Stimulated activated CD8-positive, alpha-beta memory T cell treated with anti-CD3 and anti-CD28 coated beads, Interleukin-15, amount 100 ng/mL, for 4 hours (primary cell): Measurements from ENCODE around the gene PIK3R3.
"Not testable (repeated sequence)": the region's sequence is repeated elsewhere in the genome, so short reads cannot be mapped to it uniquely, and the experiment has no call there.

Experiments
- DNase-seq, 2 donors: peaks; one replicate each; pipeline ENCODE4 v3.0.0-alpha.2; 2020; ENCODE audit warnings: low read depth in 2 of 2

Gene PIK3R3

DNA sequence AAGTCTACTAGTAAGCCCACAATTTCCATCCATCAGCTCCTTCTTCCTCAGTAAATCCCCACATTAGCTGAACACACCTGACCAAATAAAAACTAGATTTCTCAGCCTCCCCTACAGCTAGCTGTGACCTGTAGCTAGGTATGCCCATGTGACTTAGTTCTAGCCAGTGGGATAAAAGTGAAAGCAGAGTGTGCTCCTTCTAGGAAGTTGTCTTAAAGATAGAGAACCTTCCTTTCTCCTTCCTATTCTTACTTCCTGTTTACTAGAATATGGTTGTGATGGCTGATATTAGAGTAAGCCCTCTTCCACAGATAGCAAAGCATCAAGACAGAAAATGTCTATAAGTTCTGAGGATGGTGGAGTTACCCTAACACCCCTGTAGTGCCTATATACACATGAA lies 67.0 kb downstream of the PIK3R3 start:
- DNase-seq = no peak

DNA sequence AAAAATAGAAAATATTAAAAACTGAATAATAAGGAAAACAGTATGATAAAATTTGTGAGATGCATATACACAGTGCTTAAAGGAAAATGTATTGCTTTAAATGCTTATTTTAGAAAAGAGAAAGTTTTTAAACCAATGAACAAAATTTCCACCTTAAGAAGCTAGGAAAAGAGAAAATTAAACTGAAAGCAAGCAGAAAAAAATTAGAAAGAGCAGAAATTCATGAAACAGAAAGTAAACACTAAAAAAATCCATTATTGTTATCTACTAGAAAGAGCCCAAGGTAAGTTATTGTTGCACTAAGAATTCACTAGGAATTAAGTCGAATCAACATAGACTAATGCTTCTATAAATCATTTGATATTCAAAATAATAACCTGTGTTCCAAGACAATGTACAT lies 67.7 kb downstream of the PIK3R3 start:
- DNase-seq = no peak

DNA sequence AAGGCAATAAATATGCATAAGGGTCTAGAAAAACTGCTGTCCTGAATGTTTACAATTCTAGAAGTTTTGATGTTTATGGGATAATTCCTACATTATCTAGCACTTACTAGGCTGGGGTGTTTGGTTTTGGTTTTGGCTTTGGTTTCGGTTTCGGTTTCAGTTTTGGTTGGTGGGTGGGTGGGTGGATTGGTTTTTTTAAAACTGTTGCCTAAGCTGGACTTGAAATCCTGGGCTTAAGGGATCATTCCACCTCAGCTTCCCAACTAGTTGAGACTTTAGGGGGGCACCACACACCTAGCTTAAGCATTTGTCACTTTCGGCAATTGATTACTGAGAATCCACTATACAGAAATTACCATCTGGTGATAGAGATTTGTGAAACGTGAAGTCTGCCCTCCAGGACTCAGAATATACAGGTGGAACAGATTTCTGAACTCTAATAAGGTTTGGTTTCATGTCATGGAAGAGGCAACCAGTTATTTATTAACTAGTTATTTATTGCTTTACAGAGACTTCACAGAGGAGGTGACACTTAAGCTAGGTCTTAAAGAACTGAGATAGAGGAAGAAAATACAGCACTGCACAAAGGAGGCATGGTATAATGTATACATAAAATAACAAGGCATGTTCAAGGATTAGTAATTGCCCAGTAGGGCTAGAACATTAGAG lies 69.6 kb downstream of the PIK3R3 start:
- peak in 1 of 2 donors; percentile 27 for DNase-seq

DNA sequence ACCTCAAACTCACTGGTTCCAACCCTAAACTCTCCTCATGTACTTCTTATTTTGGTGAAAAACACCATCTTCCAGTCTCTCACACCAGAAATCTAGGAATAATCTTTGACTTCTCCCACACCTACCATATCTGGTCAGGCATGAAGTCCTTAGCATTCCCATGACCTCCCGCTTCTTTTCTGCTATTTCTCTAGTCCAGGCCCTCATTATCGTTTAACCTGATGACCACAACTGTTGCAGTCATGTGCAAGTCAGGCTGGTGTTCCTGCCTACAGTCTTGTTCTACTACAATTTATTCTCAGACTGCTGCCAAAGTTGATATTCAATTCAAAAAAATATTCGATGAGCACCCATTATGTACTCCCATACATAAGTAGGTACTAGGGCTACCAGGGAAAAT lies 71.3 kb downstream of the PIK3R3 start:
- DNase-seq = no peak

DNA sequence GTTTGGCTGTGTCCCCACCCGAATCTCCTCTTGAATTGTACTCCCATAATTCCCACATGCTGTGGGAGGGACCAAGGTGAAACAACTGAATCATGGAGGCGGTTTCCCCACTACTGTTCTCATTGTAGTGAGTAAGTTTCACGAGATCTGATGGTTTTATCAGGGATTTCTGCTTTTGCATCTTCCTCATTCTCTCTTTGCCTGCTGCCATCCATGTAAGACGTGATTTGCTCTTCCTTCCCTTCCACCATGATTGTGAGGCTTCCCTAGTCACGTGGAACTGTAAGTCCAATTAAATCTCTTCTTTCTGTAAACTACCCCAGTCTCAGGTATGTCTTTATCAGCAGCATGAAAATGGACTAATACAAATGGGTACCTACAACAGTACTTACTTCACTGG lies 73.5 kb downstream of the PIK3R3 start:
- DNase-seq = no peak

DNA sequence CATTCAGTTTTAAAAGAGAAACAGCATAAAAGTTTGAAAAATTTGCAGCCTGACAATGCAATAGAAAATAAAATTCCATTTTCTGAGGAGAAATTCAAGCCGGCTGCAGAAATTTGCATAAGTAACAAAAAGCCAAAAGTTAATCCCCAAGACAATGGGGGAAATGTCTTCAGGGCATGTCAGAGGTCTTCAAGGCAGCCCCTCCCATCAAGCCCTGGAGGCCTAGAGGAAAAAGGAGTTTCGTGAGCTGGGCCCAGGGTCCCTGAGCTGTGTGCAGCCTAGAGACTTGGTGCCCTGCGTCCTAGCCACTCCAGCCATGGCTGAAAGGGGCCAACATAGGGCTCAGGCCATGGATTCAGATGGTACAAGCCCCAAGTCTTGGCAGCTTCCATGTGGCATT lies 74.6 kb downstream of the PIK3R3 start:
- DNase-seq = no peak

DNA sequence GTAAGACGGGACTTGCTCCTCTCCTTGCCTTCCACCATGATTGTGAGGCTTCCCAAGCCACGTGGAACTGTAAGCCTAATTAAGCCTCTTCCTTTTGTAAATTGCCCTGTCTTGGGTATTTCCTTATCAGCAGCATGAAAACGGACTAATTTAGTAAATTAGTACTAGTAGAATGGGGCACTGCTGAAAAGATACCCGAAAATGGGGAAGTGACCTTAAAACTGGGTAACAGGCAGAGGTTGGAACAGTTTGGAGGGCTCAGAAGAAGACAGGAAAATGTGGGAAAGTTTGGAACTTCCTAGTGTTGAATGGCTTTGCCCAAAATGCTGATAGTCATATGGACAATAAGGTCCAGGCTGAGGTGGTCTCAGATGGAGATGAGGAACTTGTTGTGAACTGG lies 75.2 kb downstream of the PIK3R3 start:
- not testable (repeated sequence) for DNase-seq

DNA sequence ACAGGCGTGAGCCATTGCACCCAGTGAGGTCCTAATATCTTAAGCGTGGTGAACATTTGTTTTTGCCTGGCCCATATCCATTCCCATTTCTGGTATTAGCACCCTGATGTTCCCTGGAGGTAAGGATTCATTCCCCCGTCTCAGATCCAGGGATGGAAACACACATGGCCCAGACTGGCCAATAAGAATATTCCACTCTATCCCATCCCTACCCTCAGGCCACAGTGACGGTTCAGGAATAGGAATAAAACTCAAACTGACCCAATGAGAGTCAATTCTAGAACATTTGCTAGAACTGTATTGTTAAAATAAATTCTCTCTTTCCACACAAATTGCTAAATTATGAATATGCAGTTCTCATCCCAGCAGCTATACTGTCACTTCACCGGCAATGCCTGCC lies 76.1 kb downstream of the PIK3R3 start:
- no peak for DNase-seq

DNA sequence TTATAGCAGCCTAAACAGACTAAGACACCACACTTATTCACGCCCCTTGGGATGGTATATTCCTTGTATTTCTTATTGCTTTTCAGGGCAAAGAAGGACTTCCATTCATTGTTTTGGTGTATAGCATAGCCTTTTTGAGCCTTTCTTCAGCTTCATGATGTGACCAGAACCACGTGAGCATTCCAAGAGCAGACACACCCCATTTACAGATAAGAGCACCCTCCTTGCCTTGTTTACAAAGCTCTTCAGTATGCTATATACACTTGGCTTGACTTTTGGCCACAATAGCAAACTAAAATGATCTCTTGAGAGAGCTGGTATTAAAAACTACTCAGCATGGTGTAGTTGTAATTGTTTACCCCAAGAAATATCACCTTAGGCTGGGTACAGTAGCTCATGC lies 78.7 kb downstream of the PIK3R3 start:
- DNase-seq = no peak

DNA sequence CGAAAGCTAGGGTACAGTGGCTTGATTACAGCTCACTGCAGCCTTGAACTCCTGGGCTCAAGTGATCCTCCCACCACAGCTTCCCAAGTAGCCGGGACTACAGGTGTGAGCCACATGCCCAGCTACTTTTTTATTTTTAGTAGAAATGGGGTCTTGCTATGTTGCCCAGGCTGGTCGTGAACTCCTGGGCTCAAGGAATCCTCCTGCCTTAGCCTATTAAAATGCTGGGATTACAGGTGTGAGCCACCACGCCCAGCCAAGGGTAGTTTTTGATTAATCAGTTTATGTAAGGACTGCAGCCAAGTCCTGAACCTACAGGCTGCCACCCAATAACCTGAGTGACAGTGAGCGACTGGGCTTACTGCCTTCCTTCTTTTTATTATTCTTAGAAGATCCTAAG lies 88.3 kb downstream of the PIK3R3 start:
- no peak for DNase-seq

DNA sequence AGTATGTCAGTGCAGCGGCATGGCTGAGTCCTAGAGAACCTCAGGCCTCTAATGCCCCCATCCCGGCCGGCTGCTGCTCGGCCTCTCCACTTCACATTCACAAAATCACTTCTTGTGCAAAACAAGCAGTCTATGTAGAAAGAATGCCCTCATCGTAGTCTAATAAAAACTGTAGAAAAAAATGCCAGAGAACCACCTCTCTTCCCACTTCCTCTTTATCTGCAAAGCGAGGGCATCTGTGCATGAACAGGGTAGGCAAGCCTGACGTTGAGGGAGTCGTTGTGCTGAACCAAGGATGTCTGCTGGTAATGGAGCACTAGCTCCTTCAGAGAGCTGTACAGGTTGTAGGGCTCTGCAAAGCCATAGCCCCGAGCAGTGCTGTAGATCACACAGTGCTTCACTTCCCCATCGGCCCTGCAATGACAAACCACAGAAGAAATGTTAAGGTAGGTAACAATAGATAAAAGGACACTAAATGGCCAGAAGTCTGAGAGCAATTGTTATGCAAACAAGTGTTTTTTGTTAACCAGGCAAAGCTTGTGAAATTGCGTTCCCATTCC lies 88.9 kb downstream of the PIK3R3 start:
- DNase-seq = no peak

DNA sequence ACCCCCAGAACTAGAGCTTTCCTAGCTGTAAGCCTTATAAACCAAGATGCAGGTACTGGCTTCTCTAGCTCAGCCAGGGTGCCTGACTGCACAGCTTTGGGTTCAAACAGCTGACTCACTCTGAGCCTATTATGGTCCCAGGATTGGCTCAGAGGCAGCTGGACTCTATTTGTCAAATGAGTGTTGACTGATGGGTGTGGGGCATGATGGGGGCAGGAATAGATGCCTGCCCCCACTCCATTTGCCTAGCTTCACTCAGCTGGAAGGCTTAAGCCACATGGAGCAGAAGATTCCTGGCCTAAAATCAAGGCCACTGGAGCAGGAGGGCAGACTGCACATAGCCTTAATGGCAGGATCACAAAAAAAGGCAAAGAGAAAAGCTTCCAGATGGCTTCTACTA lies 90.5 kb downstream of the PIK3R3 start:
- DNase-seq = no peak

DNA sequence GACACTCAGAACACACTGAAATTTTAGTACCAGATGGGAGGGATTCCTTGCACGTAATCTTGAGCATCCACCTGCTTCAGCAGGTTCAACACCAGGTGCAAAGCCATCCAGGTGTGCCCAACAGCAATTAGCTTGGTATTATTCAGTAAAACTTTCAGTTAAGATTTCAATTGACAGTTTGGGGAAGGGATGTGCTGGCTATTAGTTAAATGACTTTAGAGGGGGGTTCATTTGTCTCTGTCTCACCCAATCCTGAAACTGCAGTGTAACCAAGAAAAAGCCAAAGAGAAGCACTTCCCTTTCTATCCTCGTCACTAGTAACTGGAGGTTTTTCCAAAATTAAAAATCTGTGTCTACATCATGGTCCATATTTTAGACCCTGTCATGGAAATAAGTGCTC lies 90.9 kb downstream of the PIK3R3 start:
- no peak for DNase-seq

DNA sequence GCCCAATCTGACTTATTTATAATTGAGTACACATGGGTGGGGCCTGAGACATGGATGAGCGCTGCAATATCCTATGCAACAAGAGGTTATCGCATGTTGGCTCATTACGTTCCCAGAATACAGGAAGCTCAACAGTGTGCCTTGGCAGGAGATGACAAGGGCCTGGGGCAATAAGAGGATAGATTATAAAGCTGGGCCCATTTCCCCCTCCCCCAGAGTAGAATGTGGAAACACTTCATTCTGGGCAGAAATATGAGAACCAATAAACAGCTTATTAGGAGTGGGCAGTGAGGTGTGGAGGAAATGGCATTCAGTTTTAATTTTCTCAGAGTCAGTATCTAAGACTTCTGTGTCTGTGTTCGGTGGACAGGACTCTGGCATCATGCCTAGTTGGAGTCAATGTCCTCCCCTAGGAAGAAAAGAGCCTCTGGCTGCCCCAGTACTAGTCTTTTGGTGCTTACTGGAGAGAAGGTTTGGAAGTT lies 92.8 kb downstream of the PIK3R3 start:
- DNase-seq = no peak

DNA sequence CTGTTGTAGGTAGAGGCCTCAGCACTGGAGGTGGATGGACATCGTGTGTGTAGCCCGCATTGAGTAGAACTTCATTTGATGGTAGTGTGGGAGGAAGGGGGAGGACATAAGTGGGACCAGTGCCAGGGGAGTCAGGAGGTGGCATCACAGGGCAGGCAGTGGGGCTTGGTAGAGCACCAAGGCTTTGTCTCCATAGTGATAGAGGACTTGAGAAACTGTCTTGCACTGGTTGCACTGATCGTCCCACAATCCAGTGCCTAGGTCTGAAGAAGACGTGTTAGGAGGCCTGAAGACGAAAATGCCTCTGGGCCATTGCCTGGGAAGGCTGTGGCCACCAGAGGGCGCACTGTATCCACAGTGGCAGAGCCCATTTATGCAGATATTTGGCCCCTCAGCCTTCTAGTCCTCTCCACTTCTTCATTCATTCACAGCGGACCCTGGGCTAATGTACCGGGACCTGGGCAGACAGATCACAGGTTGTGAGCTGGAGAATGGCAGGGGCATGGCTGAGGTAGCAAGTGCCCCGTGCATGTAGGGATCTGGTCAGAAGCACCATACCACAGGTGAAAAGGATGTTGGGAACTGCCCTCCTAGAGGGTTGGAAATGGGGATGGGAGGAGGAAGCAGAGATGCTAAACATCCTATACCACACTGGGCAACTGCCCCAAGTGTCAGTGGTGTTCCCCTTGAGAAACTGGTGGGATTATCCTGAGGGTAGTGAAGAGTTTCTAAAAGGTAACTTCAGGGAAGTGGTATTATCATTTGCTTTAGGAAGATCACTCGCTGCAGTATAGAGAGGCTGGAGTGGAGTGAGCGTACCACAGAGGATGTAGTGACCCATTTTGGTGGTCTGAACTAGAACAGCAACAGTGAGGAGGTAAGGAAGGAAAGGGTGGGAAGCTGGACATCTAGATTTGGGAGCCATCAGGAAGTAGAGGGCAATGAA lies 95.3 kb downstream of the PIK3R3 start:
- peak; percentile 55 to 62 for DNase-seq

DNA sequence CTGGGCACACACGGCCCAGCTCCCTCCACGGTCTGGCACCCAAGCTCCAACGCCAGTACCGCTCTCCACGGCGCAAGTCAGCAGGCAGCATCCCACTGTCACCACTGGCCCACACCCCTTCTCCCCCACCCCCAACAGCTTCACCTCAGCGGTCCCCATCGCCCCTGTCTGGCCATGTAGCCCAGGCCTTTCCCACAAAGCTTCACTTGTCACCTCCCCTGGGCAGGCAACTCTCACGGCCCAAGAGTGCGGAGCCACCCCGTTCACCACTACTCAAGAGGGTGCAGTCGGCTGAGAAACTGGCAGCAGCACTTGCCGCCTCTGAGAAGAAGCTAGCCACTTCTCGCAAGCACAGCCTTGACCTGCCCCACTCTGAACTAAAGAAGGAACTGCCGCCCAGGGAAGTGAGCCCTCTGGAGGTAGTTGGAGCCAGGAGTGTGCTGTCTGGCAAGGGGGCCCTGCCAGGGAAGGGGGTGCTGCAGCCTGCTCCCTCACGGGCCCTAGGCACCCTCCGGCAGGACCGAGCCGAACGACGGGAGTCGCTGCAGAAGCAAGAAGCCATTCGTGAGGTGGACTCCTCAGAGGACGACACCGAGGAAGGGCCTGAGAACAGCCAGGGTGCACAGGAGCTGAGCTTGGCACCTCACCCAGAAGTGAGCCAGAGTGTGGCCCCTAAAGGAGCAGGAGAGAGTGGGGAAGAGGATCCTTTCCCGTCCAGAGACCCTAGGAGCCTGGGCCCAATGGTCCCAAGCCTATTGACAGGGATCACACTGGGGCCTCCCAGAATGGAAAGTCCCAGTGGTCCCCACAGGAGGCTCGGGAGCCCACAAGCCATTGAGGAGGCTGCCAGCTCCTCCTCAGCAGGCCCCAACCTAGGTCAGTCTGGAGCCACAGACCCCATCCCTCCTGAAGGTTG lies 97.6 kb downstream of the PIK3R3 start:
- DNase-seq = no peak

DNA sequence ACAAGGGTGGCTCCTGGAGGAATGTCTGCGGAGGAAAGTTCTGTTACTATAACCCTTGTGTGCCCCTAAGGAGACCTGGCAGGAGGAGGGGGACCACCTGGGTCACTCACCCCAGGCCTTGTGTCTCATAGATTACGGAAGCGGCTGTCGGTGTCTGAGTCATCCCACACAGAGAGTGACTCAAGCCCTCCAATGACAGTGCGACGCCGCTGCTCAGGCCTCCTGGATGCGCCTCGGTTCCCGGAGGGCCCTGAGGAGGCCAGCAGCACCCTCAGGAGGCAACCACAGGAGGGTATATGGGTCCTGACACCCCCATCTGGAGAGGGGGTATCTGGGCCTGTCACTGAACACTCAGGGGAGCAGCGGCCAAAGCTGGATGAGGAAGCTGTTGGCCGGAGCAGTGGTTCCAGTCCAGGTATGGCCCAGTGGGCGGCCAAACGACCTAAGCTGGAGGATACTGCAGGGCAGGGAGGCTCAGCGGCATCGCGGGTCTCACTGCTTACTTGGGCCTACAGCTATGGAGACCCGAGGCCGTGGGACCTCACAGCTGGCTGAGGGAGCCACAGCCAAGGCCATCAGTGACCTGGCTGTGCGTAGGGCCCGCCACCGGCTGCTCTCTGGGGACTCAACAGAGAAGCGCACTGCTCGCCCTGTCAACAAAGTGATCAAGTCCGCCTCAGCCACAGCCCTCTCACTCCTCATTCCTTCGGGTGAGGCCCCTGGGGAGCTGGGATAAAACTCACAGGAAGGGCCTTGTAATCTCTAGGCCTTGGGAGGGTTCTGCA lies 101.4 kb downstream of the PIK3R3 start:
- DNase-seq = no peak

DNA sequence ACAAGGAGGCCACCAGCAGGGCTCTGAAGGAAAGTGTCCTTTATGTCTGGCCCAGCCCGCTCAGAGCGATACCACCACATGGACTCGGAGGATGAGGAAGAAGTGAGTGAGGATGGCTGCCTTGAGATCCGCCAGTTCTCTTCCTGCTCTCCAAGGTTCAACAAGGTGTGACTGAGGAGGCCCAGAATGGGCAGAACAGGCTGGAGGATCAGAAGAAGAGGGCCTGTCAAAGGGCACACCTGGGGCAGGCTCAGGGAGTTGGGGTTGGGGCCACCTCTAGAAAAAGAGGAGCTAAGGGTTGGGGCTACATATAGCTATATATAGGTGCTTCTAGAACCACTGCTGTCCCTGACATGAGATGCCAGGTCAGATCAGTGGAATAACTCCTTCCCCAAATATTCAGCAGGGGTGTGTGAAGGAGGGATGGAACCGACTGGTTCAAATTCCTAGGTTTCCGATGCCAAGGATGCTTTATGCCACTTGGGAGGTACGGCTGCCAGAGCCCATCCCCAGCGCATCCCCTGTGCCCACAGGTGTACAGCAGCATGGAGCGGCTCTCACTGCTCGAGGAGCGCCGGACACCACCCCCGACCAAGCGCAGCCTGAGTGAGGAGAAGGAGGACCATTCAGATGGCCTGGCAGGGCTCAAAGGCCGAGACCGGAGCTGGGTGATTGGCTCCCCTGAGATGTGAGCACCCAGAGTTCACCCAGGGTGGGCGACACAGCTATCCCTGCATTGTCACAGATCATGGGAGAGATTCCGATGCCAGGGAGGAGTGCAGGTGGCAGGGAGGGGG lies 102.2 kb downstream of the PIK3R3 start:
- no peak for DNase-seq

DNA sequence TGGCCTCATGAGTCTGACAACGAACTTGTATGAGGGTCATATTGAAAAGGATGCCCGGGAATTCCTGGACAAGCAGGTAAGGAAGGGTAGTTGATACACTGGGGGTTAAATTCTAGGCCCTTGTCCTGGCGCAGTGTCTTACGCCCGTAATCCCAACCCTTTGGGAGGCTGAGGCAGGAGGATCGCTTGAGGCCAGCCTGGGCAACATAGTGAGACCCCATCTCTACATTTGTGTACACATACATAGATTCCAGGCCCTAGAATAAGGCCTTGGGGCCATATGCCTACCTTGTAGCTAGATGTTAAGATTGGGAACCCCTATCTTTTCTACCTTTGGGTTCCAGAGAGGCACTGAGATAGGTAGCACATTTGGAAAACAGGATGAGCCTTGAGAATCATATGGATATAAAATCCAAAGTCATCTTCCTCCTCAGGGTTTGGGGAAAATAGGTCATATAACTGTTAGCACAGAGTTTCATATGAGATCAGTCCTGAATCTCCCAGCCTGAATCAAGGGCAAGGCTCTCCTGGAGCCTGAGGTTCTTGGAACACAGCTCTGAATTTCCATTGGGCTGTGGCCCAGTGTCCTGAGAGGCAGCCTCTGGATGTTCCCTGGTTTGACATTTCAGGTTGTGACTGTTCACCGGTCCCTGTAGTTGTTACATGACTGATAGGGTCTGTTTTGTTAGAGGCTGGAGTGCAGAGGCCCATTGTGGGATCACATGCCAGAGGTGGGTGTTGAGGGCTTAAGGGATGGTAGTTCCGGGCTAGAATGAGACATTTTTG lies 104.4 kb downstream of the PIK3R3 start:
- DNase-seq = no peak
